Stimulated activated CD8-positive, alpha-beta memory T cell treated with anti-CD3 and anti-CD28 coated beads, Interleukin-4, amount 100 ng/mL, for 48 hours (primary cell): ENCODE measurements around the gene GIMAP4.
"Not testable (repeated sequence)": the region's sequence is repeated elsewhere in the genome, so short reads cannot be mapped to it uniquely, and the experiment has no call there.

Source experiments
- DNase-seq: peaks from one replicate; pipeline ENCODE4 v3.0.0-alpha.2; 2020

Gene GIMAP4

DNA sequence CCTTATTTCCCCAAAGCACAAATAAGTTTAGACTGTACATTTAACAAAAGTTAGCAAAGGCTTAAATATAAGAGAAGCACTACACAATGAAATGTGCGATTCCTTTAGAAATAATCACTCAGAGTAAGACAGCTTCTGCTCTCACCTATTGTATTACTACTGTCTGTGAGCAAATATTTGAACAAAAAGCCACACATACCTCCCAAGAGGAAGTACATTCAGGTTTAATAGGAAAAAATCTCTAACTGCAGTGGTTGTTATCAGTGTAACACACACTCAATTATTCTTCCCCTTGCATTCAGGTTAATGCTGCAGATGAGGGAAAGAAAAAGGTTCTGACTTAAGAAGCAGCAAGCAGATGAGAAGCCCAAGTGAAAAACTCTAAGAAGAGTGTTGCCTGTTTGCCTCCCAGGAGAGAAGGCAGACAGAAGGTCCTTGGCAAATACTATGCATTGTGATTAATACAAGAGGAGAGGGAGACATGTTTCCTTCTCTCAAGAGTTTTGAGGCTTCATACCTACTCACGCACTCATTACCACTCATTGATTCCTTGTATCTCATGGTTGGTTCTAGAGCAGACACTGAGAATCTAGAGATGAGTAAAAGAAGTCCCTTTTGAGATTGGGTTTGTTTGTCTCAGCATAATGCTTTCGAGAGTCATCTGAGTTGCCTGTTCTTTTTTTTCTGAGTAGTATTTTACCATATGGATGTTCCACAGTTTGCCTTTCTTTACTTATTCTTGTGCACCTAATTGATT is 13.6 kb downstream of the GIMAP4 start:
- no peak for DNase-seq

DNA sequence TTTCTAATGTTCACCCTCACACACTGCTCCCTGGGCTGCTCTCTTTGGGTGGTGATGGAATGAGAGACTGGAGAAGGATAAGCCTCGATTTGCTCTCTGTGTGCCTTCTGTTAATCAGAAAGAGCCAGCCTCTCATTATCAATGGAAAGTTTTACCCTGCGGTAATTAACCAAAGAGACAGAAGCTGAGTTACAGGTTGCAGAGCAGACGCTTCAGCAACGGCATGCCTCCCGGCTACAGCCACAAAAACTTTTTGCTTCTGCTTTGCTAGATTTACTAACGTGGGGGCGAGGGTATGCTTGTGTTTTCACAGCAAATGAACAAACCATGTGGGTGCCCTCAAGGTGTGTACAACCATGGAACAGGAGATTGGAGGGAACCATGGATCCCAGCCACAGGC is 18.0 kb downstream of the GIMAP4 start:
- DNase-seq: no peak

DNA sequence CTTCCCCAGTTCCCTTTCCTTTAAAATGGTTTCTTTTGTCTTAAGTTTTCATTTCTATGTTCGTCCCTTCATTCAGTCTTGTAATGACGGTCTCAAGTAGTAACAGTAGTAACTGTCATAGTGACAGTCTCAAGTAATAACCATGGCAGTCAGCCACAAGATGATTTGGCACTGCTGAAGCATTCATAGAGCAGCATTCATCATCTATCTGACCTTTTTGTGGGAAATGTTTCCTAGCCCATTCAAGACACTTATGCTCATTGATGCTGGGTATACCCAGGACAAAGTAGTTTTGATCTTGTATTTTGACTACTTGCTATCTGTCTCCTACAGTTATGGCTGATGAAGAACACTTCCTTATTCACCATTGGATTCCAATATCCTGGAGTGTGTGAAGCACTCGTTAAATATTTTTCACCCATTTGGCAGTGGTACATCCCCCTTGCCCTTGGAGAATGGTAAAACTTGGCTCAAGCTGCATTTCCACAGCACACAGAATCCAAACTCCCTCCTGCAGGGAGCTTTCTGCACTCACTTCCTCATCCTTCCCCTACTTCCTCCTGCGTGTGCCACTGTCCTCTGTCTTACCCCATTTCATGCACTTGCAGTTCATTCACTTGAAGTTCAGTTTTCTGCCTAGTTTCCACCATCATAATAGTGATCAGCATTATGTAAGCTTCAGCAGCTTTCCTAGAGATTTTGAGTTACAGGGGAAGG is 19.0 kb downstream of the GIMAP4 start:
- DNase-seq: no peak

DNA sequence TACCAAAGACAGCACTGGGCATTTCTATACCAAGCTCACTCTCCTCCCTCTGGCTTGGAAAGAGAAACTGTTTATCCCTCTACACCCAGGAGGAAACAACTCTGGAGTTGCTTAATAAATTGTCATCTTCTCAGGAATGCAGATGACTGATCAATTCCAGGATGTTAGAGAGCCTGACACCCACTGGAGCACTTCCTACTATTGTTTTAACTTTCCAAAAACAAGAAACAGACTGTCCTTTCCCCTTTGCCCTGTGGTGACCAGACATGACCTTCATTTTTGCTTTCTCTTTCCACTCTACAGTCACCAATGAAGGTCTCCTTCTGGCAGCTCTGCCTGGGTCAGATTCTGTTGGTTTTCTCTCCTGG is 19.6 kb downstream of the GIMAP4 start:
- DNase-seq: no peak

DNA sequence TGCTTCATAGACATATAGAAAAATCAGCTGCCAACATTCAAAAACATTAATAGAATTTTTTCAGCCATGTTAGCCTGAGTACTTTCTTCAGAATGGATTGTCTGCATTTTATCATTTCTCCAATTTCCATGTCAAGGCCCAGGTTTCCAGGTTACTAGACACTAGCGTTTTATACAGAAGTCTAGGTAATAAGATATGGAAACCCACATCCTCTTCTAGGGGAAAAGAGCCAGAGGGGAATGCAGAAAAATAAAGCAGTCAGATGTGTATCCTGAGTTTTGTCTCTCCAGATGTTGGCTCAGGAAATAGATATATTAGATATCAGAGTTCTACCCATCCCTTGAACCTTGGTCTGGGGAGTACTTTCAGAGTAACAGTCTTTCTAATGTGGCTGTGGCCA is 20.4 kb downstream of the GIMAP4 start:
- DNase-seq: no peak

DNA sequence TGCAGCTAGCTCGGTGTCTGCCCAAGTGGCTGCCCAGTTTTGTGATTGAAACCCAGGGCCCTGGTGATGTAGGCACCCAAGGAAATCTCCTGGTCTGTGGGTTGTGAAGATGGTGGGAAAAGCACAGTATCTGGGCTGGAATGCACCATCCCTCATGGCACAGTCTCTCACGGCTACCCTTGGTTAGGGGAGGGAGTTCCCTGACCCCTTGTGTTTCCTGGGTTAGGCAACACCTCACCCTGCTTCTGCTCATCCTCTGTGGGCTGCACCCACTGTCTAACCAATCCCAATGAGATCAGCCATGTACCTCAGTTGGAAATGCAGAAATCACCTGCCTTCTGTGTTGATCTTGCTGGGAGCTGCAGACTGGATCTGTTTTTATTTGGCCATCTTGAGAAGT is 27.6 kb downstream of the GIMAP4 start:
- DNase-seq: no peak

DNA sequence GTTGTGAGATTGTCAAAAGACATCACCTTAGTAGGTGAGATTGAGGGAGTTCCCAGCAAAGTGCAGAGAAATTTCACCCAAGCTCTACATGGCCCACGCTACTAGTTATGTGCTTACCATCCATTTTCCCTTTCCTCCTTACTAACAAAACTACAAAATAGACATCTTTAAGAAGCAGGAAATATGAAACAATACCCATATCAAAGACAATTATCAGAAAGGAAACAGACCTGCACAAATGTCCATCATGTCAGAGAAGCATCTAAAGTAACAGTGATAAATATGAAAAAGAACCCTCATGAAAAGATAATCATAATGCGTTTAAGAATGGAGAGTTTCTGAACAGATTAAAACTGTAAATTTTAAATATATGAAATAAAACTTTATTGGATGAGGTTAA is 28.2 kb downstream of the GIMAP4 start:
- no peak for DNase-seq

DNA sequence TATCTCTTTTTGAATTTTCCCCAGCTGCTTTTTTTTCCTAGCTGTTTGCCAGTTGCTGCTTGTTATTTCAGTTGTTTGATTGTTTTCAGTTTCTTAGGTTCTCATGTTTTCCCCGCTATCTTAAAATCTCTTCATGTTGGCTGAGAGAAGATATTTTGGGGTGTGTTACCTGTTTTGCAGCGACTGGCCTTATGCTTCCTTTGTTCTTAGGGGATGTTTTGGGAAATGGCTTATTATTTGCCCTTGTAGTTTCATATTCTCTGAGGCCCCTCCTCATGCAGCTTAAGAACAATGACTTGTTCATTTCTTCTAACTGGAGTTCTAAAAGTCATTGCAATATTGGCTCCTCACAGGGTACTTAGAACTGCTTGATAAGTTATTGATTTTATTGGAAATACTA is 36.4 kb downstream of the GIMAP4 start:
- not testable (repeated sequence) for DNase-seq

DNA sequence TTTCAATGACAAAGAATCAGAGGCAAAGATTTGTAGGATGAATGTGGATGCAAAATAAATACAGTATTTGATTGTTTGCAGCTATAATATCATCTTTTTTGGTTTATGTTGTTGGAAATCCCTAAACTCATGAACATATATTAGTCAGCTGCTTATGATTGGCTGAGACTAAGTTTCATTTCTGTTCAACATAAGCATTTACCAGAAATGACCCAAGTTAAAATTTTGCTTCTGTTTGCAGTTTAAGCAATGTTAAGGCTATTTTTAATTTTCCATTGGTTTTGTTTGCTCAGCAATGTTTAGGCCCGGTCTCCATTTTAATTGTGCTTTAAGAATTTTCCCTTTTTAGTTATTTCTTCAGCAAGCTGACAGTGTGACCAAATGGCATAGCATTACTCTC is 43.0 kb downstream of the GIMAP4 start:
- DNase-seq: no peak

DNA sequence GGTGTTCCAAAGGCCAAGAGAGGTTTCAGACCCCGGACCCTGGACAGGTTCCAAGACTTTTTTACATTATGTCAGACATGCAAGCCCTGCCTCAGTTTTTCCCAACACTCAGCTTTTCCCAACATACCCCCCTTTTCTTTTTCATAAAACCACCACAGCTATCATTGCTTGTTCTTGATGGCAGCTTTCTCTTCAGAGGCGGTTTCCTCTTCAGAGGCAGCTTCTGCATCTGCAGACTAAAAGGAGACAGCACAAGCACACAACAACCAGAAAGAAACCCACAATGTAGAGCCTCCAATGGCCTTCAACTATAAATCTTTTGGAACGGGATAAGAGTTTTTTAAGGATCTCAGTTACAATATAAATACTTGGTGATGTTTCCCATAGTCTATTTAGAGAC is 45.7 kb downstream of the GIMAP4 start:
- no peak for DNase-seq

DNA sequence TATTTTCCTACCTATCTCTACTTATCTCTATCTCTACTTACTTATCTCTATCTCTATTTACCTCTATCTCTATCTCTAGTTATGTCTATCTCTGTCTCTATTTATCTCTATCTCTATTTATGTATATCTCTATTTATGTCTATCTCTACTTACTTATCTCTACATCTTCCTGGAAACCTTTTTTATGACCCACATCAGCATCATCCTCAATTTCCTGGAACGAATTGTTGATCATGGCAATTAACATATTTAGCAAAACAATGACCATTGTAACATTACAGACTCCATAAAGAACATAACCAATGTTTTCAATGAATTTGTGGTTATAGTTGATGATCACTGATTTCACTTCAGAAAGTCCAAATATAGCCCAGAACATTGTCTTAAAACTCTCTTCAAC is 46.7 kb downstream of the GIMAP4 start:
- DNase-seq: no peak

DNA sequence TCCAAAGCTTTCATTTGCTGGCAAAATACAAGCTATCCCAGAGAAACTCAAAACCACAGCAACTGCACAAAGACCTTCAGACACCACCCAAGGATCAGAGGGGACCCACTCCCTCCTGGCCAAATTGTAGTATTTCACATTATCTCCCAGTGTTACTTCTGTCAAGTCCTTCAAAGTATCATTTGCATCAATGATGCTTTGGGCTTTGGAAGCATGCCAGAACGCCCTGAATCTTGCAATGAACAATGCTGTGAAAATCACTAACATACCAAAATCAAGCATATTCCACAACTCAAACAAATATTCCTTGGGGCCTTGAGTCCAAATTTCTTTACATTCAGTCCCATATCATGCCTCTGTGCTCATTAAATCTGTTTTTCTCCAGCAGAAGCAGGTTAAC is 47.2 kb downstream of the GIMAP4 start:
- not testable (repeated sequence) for DNase-seq

DNA sequence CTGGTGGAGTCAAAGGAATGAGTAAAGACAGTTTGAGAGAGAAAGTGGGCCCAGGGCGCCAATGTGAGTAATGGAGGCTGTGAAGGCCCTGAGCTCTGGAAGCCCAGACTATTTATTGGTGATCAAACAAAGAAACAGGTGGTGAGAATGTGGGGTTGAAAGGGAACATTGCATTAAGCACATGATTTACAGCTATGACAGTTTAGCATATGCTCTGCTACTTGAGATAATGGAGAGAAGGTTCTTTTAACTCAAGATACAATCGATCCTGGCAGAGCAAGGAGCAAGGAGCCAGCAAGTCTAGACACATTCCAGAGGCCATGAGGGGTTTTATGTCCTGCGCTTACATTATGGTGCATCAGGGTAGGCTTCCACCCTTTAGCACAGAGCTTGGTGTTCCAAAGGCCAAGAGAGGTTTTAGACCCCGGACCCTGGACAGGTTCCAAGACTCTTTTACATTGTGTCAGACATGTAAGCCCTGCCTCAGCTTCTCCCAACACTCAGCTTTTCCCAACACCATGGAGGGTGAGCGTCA is 48.1 kb downstream of the GIMAP4 start:
- DNase-seq: not testable (repeated sequence)

DNA sequence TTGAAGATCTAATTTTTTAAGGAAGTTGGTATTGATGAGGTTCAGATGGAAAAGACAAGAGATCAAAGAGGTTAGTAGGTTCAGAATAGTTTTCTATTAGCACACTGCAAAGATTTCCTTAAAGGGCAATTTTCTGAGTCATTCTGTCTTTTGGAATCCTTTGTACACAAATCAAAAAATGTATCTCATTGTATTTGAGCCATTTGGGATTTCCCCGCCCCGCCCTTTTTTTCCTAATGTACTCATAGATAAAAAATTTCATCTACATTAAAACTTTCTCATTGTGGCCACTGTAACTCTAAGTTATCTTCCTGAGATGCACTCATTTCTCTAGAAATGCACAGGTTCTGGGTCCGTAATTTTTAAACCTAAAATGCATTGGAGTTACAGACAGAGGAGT is 52.9 kb downstream of the GIMAP4 start:
- no peak for DNase-seq

DNA sequence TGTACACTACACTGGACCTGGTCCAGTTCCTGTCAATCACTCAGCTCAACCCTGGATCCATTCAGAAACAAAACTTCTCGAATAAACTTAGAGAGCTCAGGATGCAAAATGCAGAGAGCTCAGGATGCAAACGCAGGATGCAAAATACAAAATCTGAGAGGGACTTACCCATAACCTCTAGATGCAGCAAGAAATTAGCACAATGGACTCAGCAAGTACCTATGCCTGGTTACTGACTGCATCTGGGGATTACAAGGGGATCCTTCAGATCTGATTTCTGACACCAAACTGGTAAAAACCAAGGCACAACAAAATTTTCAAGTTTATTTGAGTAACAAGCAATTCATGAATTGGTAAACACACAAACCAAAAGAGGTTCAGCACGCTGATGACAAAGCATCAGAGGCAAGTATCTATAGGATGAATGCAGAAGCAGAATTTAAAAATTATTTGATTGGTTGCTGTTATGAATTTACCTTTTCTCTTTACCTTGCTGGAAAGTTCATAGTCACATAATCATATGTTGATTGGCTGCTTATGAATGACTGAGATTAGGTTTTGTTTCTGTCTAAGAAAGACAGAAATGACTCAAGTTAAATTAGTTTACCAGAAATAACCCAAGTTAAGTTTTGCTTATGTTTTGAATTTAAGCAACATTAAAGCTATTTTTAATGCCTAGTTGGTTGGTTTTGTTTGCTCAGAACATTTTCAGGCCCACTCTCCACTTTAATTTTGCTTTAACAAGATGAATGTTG is 53.6 kb downstream of the GIMAP4 start:
- no peak for DNase-seq

DNA sequence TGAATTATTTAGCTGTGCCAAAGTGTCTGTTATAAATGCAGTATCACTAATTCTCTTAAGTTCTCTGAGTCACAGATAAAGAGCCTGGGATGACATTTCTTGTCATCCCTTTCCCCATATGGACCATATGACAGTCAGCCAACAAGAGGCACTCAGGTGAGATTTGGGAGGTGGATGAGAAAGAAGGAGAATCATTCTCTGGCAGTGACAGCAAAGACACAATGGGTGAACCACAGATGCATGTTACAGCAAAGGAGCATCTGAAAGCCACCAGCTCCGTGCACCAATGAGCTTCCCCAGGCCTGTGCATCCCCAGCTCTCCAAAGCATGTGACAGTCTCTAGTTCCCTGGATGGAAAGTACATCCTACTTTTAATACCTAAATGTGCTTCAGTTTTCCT is 54.2 kb downstream of the GIMAP4 start:
- DNase-seq: no peak
